Cerebellar cortex (tissue), 1 donor: Measurements from ENCODE around the gene CA11.
A peak's percentile ranks its signal among the peaks of the same experiment; 100 is the strongest.
"Not testable (repeated sequence)": the region's sequence is repeated elsewhere in the genome, so short reads cannot be mapped to it uniquely, and the experiment has no call there.

Experiments used
- DNase-seq: peaks from one replicate; pipeline ENCODE4 v3.0.0-alpha.2; 2015; ENCODE audit warnings: low spot score

Gene CA11

DNA sequence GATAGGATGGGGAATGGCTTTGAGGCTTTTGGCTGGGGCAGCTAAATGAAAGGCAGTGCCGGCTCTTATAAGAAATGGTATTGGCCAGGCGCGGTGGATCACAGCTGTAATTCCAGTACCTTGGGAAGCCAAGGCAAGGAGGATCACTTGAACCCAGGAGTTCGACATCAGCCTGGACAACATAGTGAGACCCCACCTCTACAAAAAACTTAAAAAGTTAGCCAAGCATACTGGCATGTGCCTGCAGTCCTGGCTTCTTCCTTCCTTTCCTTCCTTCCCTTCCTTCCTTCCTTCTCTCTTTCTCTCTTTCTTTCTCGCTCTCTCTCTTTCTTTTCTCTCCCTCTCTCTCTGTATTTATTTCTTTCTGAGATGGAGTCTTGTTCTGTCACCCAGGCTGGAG lies 3.1 kb downstream of the CA11 start:
- DNase-seq: no peak

DNA sequence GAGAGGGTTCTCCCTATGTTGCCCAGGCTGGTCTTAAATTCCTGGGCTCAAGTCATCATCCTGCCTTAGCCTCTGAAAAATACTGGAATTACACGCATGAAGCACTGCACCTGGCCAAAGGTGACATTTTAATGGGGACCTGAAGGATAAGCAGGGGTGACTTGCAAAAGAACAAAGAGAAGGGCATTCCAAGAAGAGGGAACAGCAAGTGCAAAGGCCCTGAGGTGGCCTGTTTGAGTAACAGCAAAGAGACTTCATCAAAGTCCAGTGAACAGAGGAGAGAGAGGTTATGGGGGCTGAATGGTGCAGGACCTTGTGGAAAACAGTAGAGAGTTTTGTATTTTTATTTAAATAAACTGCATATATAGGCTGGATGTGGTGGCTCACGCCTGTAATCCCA lies 4.1 kb downstream of the CA11 start:
- no peak for DNase-seq

DNA sequence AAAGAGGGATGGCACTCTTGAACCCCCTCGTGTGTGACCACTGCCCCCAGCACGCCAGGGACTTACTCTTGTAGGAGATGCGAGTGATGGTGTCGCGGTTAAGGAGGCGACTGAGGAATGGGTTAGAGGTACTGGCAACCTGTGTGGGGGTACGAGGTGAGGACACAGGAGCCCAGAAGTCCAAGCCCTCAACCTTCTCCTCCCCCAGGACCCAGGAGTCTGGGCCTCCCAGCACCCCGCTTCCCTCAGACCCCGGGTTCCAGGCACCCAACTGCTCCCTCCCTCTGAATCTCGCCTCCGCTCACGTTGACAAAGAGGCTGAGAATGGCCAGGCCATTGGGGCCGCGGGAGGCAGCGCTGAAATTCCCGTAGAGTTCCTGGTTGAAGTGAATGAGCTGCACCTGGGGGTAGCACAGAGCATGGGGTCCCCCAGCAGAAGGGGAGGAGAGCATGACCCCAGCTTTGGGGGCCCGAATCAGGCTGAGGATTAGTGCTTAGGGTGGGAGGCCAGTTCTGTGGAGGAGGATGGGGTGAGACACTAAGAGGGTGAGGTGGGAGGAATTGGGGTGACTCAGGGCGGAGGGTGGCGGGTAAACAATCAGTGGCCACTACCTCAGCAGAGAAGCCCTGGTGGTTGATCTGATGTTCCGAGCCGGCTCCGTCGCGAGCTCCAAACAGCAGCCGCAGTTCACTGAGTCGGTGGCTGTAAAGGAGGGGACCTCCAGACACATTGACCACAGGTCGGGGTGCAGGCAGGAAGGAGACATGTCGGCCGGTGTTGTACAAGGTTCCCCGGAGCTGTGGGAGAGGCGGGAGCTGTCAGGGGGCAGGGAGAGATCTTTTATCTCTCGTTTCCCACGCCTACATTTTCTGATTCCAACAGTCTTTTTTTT lies 6.3 kb downstream of the CA11 start:
- no peak for DNase-seq

DNA sequence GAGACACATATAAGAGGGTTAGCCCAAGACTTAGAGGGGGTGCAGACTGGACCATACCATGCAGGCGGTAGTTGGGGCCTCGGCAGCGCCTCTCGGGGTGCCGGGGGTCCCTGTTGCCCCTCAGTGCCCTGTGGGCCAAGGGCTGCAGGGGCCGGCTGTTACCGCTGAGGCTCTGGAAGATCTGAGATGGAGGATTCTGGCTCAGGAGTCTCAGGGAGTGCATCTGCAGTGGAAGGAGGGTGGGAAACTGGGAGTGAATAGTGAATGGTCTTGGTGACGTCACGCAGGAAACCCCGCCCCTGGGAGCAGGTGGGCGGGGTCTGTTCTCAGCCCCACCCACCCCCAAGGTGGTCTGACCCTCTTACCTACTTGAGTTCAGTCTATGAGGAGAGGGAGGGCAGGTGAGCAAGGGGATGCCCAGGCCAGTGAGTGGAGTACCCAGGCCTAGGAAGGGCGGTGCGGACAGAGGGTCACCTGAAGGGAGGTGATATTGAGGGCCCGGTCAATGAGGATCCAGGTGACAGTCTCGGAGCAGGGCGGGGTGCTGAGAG lies 7.1 kb downstream of the CA11 start:
- peak; percentile 71 for DNase-seq

DNA sequence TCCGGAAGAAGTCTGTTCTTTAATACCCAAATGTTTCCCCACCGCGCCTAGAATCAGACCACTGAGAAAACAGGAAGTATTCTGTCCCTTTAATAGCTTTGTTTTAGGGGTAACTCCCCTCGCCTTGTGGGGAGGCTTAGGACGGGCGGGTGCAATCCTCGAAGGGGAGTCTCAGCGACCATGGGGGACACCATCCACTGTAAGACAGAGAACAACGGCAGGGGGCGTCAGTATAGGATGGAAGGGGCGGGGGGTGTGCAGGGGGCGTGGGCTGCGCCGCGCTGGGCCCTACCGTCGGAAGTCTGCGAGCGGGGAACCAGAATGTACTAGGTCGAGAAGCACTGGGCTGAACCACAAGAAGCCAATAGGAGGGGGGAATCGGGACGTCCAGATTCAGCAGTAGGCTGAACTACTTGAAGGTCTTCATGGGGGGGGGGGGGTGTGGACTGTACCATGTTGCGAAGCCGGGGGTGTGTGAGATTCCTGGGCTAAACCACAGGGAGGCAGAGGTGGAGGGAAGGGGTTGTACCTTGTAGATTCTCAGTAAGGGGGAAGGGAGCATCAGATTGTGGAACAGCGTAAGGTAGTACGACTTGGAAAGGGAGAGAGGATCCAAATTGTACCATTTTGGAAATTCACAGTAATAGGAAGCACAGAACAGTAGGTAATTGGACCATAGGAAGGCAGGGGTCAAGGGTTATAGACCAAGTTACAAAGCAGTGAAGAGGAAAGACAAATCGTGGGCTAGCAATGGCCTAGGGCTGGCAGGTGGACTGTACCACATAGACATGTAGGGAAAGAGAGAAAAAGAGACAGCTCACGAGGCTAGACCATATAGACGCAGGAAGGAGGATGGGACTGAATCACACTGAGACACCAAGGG lies 7.8 kb downstream of the CA11 start:
- peak; percentile 98 for DNase-seq

DNA sequence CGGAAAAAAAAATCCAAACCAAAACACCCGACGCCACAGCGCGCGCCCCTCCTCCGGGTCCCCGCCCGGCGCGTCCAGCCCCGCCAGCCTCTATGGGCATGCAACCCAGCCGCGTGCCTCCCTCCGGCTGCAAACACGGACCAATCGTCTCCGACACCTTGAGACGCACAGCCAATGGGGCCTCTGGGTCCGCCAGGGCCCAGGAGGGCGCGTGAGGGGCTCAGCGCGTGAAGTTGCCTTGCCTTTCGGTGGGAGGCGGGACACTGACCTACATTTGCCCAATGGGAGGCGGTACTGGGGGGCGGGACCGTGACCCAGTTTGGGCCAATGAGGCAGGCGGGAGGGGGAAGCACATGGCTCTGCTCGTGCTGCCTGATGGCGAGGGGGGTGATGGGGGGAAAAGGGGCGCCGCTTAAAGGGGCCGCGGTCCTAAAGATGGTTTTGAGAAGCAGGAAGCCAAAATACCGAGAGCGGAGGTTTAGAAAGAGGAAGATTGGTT lies 8.5 kb downstream of the CA11 start:
- peak; percentile 100 for DNase-seq

DNA sequence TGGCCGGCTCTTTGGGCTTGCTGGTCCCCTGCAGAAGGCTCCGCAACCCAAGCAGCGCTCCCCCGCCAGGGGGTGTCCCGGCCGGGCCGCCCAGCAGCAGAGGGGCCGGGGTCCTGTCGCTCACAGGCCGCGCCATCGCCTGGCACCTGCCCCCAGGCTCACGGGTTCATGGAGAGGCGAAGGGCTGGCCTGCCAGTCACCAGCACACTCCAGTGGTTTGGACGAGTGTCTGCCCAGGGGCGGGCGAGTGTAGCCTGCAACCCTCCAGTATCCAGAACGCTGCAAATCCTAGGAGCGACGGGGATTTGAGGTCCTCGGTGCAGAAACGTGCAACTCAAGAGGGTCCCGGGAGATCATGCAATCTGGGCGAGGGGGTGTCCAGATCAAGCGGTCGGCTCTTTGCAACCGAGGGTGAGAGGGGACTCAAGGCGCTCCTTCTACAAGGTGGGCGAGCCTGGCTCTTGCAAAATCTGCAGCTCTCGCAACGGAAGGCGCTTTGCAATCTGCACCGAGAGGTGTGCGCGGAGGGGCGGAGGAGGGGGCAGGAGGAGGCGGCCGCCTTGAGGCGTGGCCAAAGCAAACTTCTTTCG lies 9.0 kb downstream of the CA11 start, which contains the start of gene DBP:
Gene DBP (minus strand): TSS at position 521 of the 590 bp plus-strand sequence. CDS start 385 bp downstream, at position 136.
- DNase-seq: no peak

DNA sequence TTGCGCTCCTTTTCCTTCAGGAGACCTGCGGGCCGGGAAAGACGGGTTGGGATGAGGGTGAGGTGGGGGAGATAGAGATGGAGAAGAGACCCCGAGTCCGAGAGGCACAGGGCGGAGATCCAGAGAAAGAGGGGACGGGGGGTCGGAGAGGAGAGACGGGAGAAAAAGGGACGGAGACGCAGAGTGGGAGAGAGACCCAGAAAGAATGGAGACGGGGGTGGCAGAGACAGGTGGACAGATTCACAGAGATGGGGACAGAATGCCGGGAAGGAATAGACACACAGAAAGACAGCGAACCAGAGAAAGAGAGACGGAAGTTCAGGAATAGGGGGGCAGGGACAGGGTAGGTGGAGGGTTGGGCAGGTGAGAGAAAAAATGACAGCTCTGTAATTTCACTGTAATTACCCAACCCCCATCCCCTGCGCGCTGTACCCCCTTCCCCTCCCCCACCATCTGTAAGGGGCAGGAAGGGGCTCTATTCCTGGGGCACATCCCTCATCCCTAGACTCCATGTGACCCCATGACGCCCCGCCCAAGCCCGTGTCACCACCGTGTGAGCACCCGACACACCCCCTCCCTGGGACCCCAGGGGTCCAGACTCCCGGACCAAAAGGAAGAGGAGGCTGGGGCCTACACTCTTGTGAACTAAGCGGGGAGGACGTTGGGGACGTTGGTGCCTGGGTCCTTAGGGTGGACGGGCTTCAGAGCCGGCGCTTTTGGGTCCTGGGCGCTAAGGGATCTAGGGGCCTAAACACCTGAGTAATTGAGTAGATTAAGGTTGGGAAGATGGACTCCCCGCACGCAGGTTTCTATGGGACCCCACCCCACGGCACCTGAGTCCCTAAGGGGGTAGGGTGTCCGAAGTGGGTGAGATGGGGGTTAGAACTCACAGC lies 9.8 kb downstream of the CA11 start:
- DNase-seq: no peak

DNA sequence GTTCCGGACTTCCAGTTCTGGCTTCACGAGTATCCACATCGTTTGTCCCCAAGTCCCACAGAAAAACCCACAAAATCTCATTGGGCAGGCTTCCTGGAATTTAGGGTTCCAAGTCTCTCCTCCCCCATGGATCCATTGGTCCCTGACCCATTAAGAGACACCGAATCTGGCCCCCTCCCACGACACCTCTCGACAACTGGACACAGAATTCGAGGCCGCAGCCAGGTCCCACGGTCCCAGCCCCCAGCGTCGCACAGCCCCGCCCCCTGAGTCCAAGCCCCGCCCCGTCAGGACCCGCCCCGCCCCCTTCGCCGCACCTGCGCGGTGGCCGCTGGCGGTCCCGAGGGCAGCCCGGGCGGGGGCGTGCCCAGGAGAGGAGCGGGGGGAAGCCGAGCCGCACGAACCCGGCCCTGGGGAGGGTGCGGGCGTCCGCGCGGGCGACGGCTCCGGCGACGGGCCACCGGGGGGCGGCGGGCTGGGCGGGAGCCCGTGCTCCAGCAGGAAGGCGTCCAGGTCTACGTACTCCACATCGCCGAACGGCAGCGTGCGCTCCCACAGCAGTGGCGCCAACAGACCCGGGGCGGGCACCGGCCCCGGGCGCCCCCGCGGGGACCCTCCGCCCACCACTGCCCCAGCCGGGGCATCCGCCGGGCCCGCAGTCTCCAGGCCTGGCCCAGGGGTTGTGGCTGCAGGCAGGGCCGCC lies 10.6 kb downstream of the CA11 start:
- DNase-seq: peak; percentile 79

DNA sequence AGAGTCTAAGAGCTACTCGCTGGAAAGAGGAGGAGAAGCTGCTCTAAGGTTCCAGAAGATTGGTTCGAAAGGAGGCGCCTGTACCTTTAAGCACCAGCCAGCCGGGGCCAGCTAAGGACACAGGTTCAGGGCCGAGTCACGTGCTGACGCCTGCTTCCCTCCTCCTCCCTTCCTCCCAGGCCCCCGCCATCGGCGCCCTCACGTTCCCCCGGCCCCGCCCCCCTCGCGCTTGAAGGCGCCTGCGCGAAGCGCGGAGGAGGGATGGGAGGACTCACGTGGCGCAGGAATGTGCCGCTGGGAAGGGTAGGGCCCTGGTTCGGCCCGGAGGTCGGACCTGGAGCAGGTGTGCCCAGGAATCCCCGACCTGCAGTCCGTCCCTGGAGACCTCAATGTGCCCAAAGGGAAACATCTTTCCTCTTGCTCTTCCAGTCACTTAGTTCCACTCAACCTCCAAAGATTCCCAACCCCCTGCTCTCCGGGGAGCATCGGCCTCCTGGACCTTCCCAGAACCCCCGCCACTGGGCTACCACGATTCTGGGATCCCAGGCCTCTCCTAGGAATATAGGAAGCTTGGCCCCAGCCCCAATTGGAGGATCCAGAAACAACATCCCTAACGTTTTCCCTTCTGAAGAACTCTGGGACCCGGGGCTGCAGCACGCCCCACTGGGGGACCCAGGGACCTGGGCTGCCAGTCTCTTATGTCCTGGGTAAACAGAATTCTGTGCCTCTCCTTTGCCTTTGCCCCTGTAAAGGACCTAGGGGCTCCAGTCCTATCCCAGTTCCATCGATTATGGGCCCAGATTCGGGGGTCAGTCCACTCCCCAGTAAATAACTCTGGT lies 11.3 kb downstream of the CA11 start:
- DNase-seq: peak; percentile 99

DNA sequence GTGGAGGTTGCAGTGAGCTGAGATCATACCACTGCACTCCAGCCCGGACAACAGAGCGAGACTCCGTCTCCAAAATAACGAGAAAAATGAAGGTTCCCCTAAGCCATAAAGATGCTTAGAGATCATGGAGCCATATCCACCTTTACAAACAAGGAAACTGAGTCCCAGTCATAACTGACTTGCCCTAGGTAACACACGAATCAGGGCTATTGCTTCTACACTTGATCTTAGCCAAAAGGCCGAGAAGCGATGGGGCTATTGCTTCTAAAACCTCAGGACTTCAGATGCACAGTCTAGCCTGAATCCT lies 12.0 kb downstream of the CA11 start:
- no peak for DNase-seq

DNA sequence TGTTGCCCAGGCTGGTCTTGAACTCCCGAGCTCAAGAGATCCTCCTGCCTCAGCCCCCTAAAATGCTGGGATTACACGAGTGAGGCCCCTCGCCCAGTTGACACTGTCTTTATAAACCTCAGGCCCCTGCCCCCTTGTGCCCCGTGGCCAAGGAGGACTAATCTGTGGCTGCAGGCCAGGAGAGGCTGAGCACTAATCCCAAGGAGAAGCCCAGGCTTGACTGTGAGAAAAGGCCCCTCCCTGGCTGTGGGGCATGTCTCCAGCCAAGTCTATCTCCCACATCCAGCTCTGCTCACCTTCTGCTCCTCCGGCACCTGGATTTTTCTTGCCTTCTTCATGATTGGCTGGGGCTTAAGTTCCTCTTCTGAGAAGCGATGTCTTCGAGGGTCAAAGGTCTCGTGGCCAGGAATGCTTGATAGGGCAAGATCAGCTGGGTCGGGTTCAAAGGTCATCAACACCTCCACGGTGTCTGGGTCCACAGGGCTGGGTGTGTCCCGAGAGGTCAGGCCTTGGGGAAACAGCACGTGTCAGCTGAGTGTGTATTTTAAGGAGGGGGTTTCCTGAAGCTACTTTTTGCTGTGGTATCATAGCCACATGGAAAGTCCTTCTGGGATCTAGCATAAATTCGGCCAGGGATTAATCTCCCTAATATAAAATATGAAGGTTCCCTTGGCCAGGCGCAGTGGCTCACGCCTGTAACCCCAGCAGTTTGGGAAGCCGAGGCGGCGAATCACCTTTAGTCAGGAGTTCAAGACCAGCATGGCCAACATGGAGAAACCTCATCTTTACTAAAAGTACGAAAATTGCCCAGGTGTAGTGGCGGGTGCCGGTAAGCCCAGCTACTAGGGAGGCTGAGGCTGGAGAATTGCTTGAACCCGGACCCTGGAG lies 12.6 kb downstream of the CA11 start:
- no peak for DNase-seq

DNA sequence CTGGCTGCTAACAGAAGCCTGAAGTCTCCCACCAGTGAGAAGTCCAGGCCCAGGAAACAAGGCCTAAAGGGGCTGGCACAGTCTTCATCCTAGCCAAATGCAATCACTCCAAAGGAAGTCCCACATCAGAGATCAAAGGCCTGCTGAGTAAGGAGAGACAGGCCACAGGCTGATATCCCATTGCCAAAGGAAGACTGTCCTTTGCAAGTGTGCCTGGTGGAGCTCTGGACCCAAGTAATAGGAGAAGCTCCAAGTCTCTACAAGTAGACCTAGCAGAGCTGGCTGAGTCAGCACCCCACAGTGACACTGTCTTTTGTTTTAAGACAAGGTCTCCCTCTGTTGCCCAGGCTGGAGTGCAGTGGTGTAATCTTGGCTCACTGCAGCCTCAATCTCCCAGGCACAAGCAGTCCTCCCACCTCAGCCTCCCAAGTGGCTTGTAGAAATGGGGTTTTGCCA lies 13.3 kb downstream of the CA11 start:
- DNase-seq: no peak

DNA sequence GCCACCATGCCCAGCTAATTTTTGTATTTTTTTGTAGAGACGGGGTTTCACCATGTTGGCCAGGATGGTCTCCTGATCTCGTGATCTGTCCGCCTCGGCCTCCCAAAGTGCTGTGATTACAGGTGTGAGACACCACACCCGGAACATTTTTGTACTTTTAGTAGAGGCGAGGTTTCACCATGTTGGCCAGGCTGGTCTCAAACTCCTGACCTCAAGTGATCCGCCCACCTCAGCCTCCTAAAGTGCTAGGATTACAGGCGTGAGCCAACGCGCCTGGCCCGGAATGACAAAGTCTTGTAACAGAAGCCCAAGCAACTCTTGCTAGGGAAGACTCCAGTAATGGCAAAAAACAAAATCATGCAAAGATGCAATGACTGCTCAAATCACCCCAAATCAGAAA lies 13.7 kb downstream of the CA11 start:
- not testable (repeated sequence) for DNase-seq

DNA sequence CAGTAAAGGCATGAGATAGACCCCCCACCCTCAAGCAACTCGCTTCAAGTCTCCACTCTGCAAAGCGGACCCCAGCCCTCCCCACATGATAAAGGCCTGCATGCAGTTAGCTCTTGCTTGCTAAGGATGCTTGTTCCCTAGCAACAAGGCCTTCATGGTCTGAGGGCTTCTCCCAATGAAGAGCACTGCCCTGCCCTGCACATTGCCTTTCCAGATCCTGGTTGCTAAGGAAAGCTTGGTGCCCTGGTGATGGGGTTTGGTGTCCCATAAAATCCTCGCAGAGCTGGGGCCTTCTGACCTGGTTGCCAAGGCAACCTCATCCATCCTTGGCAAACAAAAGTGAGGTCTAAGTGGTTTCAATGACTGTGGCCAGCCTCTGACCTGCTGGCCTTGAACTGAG lies 14.8 kb downstream of the CA11 start:
- no peak for DNase-seq

DNA sequence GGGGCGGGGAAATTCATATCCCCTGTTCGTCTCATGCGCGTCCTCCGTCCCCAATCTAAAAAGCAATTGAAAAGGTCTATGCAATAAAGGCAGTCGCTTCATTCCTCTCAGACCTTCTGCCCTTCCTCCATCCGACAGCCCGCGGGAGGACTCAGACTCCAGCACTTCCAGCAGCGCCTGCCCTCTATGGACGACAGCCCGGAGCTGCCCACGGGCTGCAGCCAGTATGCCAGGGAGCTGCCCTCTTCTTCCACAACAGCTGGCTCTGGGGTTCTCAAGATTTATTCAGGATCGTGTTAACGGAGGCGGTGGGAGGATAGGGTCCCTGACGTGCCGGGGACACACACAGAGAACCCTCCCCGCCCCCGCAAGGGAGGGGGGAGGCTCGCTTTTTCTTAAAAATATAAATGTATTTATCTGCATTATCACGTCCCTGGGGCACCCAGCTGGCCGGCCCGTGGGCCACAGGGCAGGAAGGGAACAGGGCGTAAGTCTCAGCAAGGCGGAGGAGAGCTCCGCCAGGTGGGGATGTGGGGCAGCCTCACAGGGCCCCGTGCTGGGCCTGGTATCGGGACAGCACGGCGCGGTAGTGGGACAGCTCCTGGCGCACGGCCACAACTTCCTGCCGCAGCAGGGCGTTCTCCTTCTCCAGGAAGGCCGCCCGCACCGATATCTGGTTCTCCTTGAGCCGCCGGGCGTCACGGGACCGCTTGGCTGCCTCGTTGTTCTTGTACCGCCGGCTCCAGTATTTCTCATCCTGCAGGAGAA lies 15.5 kb downstream of the CA11 start:
- no peak for DNase-seq

DNA sequence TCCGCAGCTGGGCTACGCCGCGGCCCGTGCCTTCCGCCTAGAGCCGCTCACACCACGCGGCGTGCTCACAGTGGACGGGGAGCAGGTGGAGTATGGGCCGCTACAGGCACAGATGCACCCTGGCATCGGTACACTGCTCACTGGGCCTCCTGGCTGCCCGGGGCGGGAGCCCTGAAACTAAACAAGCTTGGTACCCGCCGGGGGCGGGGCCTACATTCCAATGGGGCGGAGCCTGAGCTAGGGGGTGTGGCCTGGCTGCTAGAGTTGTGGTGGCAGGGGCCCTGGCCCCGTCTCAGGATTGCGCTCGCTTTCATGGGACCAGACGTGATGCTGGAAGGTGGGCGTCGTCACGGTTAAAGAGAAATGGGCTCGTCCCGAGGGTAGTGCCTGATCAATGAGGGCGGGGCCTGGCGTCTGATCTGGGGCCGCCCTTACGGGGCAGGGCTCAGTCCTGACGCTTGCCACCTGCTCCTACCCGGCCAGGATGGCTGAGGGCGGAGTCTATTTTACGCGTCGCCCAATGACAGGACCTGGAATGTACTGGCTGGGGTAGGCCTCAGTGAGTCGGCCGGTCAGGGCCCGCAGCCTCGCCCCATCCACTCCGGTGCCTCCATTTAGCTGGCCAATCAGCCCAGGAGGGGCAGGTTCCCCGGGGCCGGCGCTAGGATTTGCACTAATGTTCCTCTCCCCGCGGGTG lies 16.2 kb downstream of the CA11 start:
- peak; percentile 93 for DNase-seq
